Testis (tissue), 2 donors: ENCODE results near the gene SMIM10L2A.

Experiments
- POLR2A ChIP-seq: fragments of 450-650 bp; IDR thresholded peaks from one replicate; pipeline ENCODE4 v1.6.1; 2017; ENCODE audit warnings: antibody characterized with exemption, mild to moderate bottlenecking, moderate library complexity
- TF ChIP-seq, protein P1 (sequence below), 3 experiments: fragments of 450-650 bp in 2 of 3; fragments of 200-600 bp in 1 of 3; sonication (generic) in 1 of 3; IDR thresholded peaks; one replicate each; pipeline ENCODE4 v1.5.1; 2016 to 2019; ENCODE audit warnings: antibody characterized with exemption in 3 of 3, mild to moderate bottlenecking in 2 of 3, moderate library complexity in 1 of 3

DNA sequence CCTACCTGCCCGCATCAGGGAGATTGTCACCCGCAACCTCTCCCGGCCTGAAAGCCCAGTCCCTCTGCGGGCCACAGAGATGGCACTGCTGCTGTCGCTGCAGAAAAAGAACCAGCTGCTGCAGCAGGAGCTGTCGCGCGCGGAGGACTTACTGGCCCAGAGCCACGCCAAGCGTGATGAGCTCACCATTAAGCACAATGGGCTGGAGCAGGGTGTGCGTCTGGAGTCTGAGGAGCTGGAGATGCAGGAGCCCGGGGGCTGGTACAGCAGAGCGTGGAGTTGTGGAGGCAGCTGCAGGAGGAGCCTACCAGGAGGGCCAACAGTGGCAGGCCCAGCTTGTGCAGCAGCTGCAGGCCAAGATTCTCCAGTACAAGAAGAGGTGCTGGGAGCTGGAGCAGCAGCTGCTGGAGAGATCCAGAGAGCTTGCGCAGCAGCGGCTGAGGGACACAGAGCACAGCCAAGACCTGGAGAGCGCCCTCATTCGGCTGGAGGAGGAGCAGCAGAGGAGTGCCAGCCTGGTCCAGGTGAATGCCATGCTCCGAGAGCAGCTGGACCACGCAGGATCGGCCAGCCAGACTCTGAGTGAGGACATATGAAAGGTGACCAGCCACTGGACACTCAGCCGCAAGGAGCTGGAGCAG lies 11.3 kb downstream of the SMIM10L2A start:
- no peak for TF ChIP-seq POLR2A
- TF ChIP-seq, protein P1, sequence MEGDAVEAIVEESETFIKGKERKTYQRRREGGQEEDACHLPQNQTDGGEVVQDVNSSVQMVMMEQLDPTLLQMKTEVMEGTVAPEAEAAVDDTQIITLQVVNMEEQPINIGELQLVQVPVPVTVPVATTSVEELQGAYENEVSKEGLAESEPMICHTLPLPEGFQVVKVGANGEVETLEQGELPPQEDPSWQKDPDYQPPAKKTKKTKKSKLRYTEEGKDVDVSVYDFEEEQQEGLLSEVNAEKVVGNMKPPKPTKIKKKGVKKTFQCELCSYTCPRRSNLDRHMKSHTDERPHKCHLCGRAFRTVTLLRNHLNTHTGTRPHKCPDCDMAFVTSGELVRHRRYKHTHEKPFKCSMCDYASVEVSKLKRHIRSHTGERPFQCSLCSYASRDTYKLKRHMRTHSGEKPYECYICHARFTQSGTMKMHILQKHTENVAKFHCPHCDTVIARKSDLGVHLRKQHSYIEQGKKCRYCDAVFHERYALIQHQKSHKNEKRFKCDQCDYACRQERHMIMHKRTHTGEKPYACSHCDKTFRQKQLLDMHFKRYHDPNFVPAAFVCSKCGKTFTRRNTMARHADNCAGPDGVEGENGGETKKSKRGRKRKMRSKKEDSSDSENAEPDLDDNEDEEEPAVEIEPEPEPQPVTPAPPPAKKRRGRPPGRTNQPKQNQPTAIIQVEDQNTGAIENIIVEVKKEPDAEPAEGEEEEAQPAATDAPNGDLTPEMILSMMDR (IDR thresholded peaks at IDR 0.05): no peak
